ENCODE results near the gene AKAP12. TPM values are rescaled to one million over a fixed set of nuclear protein-coding genes. Genes with fewer than 3 reads are reported as not detected.

Gene AKAP12
- total and polyA plus RNA-seq, 2 donors from 2014 or later: 10.2 to 84.6 TPM

DNA sequence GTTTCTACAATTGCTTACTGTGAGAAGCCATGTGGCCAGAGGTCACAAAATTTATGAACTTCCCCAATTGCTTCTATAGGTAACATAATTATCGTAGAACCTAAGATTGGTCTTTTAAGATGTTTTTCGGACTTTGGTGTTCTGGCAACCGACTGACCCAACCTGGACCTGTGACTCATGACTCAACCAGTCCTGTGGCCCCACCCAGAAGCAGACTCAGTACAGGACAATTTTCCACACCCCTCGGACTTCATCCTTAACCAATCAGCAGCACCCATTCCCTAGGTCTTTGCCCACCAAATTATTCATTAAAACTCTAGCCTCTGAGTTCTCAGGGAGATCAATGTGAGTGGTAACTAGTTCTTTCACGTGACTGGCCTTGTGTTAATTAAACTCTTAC is 26.4 kb upstream of the AKAP12 start:
- no peak overlapping the region for H3K9ac ChIP-seq (ENCODE audit: low read length in 3 of 3)

GRCh38 chr6:151215999-151216398 is 23.8 kb upstream of the AKAP12 start:
- Histone ChIP-seq H3K36me3 (ENCODE audit: control insufficient read depth in 2 of 3, insufficient read depth in 3 of 3, low read length in 3 of 3) (no peaks in the 10 kb centered on the region), H3K9ac (ENCODE audit: low read length in 3 of 3) (no peak overlapping the region), H3K27ac (ENCODE audit: low read depth in 2 of 2, low read length in 2 of 2) (no peak overlapping the region), H3K9me3 (ENCODE audit: control insufficient read depth in 2 of 3, insufficient read depth in 1 of 3, low read length in 3 of 3) (peaks cover 0 to 2% (median 0%) of the 10 kb centered on the region in 3 donors), H3K4me3 (ENCODE audit: low read length in 3 of 3) (no peak overlapping the region), H3K27me3 (ENCODE audit: control insufficient read depth, insufficient read depth, low read length) (no peaks in the 10 kb centered on the region), H3K4me1 (ENCODE audit: control insufficient read depth in 2 of 3, insufficient read depth in 2 of 3, low read depth in 1 of 3, low read length in 3 of 3) (no peaks in the 10 kb centered on the region)
- intact Hi-C loops (cut with DNase I): no loop called here
- FAIRE-seq (no peak), DNase-seq (no peak)
- TF ChIP-seq CTCF (IDR thresholded peaks at IDR 0.05; ENCODE audit: borderline replicate concordance, extremely low read depth, insufficient read depth): no peak

More for the DNA sequence above, 26.4 kb upstream of the AKAP12 start:
- intact Hi-C loops (cut with DNase I): no loop called here
- Histone ChIP-seq H3K27ac (ENCODE audit: low read depth in 2 of 2, low read length in 2 of 2) (no peak overlapping the region), H3K9me3 (ENCODE audit: control insufficient read depth in 2 of 3, insufficient read depth in 1 of 3, low read length in 3 of 3) (peaks cover 0 to 2% (median 0%) of the 10 kb centered on the region in 3 donors), H3K27me3 (ENCODE audit: control insufficient read depth, insufficient read depth, low read length) (no peaks in the 10 kb centered on the region), H3K4me1 (ENCODE audit: control insufficient read depth in 2 of 3, insufficient read depth in 2 of 3, low read depth in 1 of 3, low read length in 3 of 3) (no peaks in the 10 kb centered on the region), H3K4me3 (ENCODE audit: low read length in 3 of 3) (no peak overlapping the region), H3K36me3 (ENCODE audit: control insufficient read depth in 2 of 3, insufficient read depth in 3 of 3, low read length in 3 of 3) (no peaks in the 10 kb centered on the region)
- no peak for DNase-seq
- no peak for TF ChIP-seq CTCF (IDR thresholded peaks at IDR 0.05; ENCODE audit: borderline replicate concordance, extremely low read depth, insufficient read depth)
- FAIRE-seq: no peak

DNA sequence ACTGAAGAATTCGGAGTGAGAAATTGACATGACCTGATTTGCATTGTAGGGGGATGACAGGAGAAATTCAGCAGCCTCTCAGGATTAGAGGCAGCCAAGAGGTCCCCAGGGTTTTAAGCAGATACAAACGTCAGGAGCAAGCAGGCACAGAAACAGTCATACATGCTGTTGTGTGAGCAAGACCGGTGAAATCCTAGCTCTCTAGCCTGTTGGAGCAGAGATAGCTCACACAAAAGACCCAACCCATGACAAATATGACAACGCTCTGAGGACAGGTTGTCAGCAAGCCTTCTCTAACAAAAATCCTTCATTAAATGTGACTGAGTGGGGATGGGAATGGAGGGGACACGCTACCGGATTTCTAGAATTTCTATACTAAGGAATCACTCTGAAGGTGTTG is 23.0 kb upstream of the AKAP12 start:
- no peaks in the 10 kb centered on the region for H3K4me1 ChIP-seq (ENCODE audit: control insufficient read depth in 2 of 3, insufficient read depth in 2 of 3, low read depth in 1 of 3, low read length in 3 of 3)
- no peak for FAIRE-seq
- no peak overlapping the region for H3K4me3 ChIP-seq (ENCODE audit: low read length in 3 of 3)
- no peaks in the 10 kb centered on the region for H3K27me3 ChIP-seq (ENCODE audit: control insufficient read depth, insufficient read depth, low read length)
- DNase-seq: no peak
- no peak for TF ChIP-seq CTCF (IDR thresholded peaks at IDR 0.05; ENCODE audit: borderline replicate concordance, extremely low read depth, insufficient read depth)
- no peaks in the 10 kb centered on the region for H3K36me3 ChIP-seq (ENCODE audit: control insufficient read depth in 2 of 3, insufficient read depth in 3 of 3, low read length in 3 of 3)
- H3K9me3 ChIP-seq (ENCODE audit: control insufficient read depth in 2 of 3, insufficient read depth in 1 of 3, low read length in 3 of 3): no peaks in the 10 kb centered on the region
- H3K27ac ChIP-seq (ENCODE audit: low read depth in 2 of 2, low read length in 2 of 2): no peak overlapping the region
- no peak overlapping the region for H3K9ac ChIP-seq (ENCODE audit: low read length in 3 of 3)
- intact Hi-C loops (cut with DNase I): no loop called here

- H3K27ac ChIP-seq (ENCODE audit: low read depth in 2 of 2, low read length in 2 of 2): no peak overlapping the region
- H3K36me3 ChIP-seq (ENCODE audit: control insufficient read depth in 2 of 3, insufficient read depth in 3 of 3, low read length in 3 of 3): no peaks in the 10 kb centered on the region
- no peak overlapping the region for H3K9ac ChIP-seq (ENCODE audit: low read length in 3 of 3)
- TF ChIP-seq CTCF (IDR thresholded peaks at IDR 0.05; ENCODE audit: borderline replicate concordance, extremely low read depth, insufficient read depth): no peak
- FAIRE-seq (no peak), DNase-seq (no peak)
- no peaks in the 10 kb centered on the region for H3K27me3 ChIP-seq (ENCODE audit: control insufficient read depth, insufficient read depth, low read length)
- H3K9me3 ChIP-seq (ENCODE audit: control insufficient read depth in 2 of 3, insufficient read depth in 1 of 3, low read length in 3 of 3): no peaks in the 10 kb centered on the region
- intact Hi-C loops (cut with DNase I): no loop called here
- no peak overlapping the region for H3K4me3 ChIP-seq (ENCODE audit: low read length in 3 of 3)
- no peaks in the 10 kb centered on the region for H3K4me1 ChIP-seq (ENCODE audit: control insufficient read depth in 2 of 3, insufficient read depth in 2 of 3, low read depth in 1 of 3, low read length in 3 of 3)
These were observed 20.6 kb upstream of the AKAP12 start for GRCh38 chr6:151219192-151219591.

Data from kidney (tissue), 14 donors.